NB4 (cell line): ENCODE data around the gene KLHL25.

Experiments used
- CTCF ChIP-seq: IDR thresholded peaks from one replicate; pipeline ENCODE4 v1.5.1; 2012; ENCODE audit warnings: low read depth, low read length
- POLR2A ChIP-seq: IDR thresholded peaks from 2 replicates; pipeline ENCODE4 v1.6.1; 2011; ENCODE audit warnings: mild to moderate bottlenecking; ENCODE audit not compliant: insufficient read length; ENCODE audit errors: extremely low read depth
- TF ChIP-seq, protein P1 (sequence below): IDR thresholded peaks from 2 replicates; pipeline ENCODE4 v1.6.1; 2011; ENCODE audit warnings: low read depth, low read length

GRCh38 chr15:85786781-85787114, 8.0 kb downstream of the KLHL25 start:
- TF ChIP-seq CTCF (no peak), POLR2A (no peak)
- TF ChIP-seq, protein P1, sequence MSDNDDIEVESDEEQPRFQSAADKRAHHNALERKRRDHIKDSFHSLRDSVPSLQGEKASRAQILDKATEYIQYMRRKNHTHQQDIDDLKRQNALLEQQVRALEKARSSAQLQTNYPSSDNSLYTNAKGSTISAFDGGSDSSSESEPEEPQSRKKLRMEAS, result no peak
